HCT116 (cell line): ENCODE measurements around the gene ETFA. TPM values are rescaled to one million over a fixed set of nuclear protein-coding genes. Genes with fewer than 3 reads are reported as not detected.

Experiments
- ATAC-seq: fragments of 200-7000 bp; cut with Tn5 transposase; 2 replicates; pipeline ENCODE4 v1.9.1; 2020; ENCODE audit warnings: mild to moderate bottlenecking, moderate library complexity
- BruUV-seq: library from RNA; stranded (reverse); fragments of 400-500 nt; replicated peaks from 2 replicates; lab custom pipeline; 2021; lab: Mats Ljungman, UMichigan
- CTCF ChIA-PET: fragments of 300-600 bp; sonication (Branson Sonifier 250); formaldehyde crosslinking; loops from one replicate; lab custom pipeline; 2021; ENCODE audit warnings: antibody characterized with exemption; lab: Charles Lee
- POLR2A ChIA-PET: fragments of 300-600, 350-600 bp; sonication (Branson Sonifier 250); formaldehyde crosslinking; loops from one replicate; lab custom pipeline; 2021; ENCODE audit warnings: antibody characterized with exemption; lab: Charles Lee
- RAD21 ChIA-PET, 2 experiments: fragments of 300-600 bp; sonication (Branson Sonifier 250); formaldehyde crosslinking; loops; one replicate each; lab custom pipeline; 2023; ENCODE audit warnings: low total read pairs in 2 of 2; ENCODE audit not compliant: uncharacterized antibody in 2 of 2, unreplicated experiment in 2 of 2, low non-redundant PET in 1 of 2; lab: Charles Lee
- DNase-seq: peaks from one replicate; pipeline ENCODE4 v3.0.0-alpha.2; 2010; ENCODE audit warnings: low read depth, low spot score
- H2AFZ ChIP-seq: fragments of 200-600 bp; shearing (Covaris generic), sonication (generic); 2 replicates; pipeline ENCODE4 v1.6.1; 2017; ENCODE audit warnings: low read depth, mixed run types, mixed read lengths, antibody characterized with exemption, low read length; ENCODE audit not compliant: poor library complexity, severe bottlenecking
- H3K27ac ChIP-seq: 2 replicates; pipeline ENCODE4 v1.5.1; 2012; ENCODE audit warnings: low read depth, low read length
- H3K27me3 ChIP-seq: fragments of 200-600 bp; sonication (generic); 2 replicates; pipeline ENCODE4 v1.6.1; 2016; ENCODE audit warnings: mixed run types, low read length, mixed read lengths; ENCODE audit not compliant: insufficient read depth
- H3K36me3 ChIP-seq, 2 experiments: fragments of 200-500 bp in 1 of 2; fragments of 200-600 bp in 1 of 2; sonication (Bioruptor generic) in 1 of 2; sonication (generic) in 1 of 2; 2 replicates each; pipeline versions ENCODE4 v1.5.1 to v1.6.1; 2014 to 2016; ENCODE audit warnings: low read length in 2 of 2, inconsistent platforms in 1 of 2, mixed read lengths in 1 of 2, mixed run types in 1 of 2; ENCODE audit not compliant: insufficient read depth in 2 of 2, control insufficient read depth in 1 of 2
- H3K4me1 ChIP-seq, 2 experiments: fragments of 200-600 bp in 1 of 2; sonication (generic) in 1 of 2; 2 replicates each; pipeline versions ENCODE4 v1.5.1 to v1.6.1; 2012 to 2017; ENCODE audit warnings: low read length in 2 of 2, inconsistent platforms in 1 of 2, mild to moderate bottlenecking in 1 of 2, mixed read lengths in 1 of 2, mixed run types in 1 of 2, moderate library complexity in 1 of 2; ENCODE audit not compliant: insufficient read depth in 2 of 2, control insufficient read depth in 1 of 2
- H3K4me2 ChIP-seq: fragments of 200-600 bp; sonication (generic); 2 replicates; pipeline ENCODE4 v1.6.1; 2017; ENCODE audit warnings: mixed run types, low read length, mixed read lengths
- H3K4me3 ChIP-seq, 2 experiments: fragments of 200-600 bp in 1 of 2; sonication (generic) in 1 of 2; replicated peaks in 1 of 2; 2 replicates each; pipeline ENCODE4 v1.5.1; 2011 to 2016; ENCODE audit warnings: low read length in 2 of 2, control low read depth in 1 of 2, low read depth in 1 of 2, mild to moderate bottlenecking in 1 of 2, mixed read lengths in 1 of 2, mixed run types in 1 of 2
- H3K79me2 ChIP-seq: fragments of 200-600 bp; sonication (generic); 2 replicates; pipeline ENCODE4 v1.6.1; 2017; ENCODE audit warnings: mild to moderate bottlenecking, mixed run types, low read length, moderate library complexity, mixed read lengths; ENCODE audit not compliant: insufficient read depth
- H3K9ac ChIP-seq: fragments of 200-600 bp; sonication (generic); 2 replicates; pipeline ENCODE4 v1.6.1; 2016; ENCODE audit warnings: low read length, mixed read lengths
- H3K9me2 ChIP-seq: fragments of 200-600 bp; sonication (generic), shearing (Covaris generic); 2 replicates; pipeline ENCODE4 v1.6.1; 2017; ENCODE audit warnings: mixed run types, mild to moderate bottlenecking, moderate library complexity; ENCODE audit not compliant: insufficient read depth
- H3K9me3 ChIP-seq, 2 experiments: fragments of 200-500 bp in 1 of 2; fragments of 200-600 bp in 1 of 2; sonication (Bioruptor generic) in 1 of 2; sonication (generic) in 1 of 2; 2 replicates each; pipeline ENCODE4 v1.6.1; 2014 to 2017; ENCODE audit warnings: low read length in 2 of 2, mixed read lengths in 2 of 2, inconsistent platforms in 1 of 2, low read depth in 1 of 2, mild to moderate bottlenecking in 1 of 2, mixed run types in 1 of 2, moderate library complexity in 1 of 2; ENCODE audit not compliant: control insufficient read depth in 1 of 2, insufficient read depth in 1 of 2
- H4K20me1 ChIP-seq: fragments of 200-600 bp; sonication (generic), shearing (Covaris generic); 2 replicates; pipeline ENCODE4 v1.6.1; 2017; ENCODE audit warnings: mixed run types, mild to moderate bottlenecking, moderate library complexity; ENCODE audit not compliant: insufficient read depth
- ATF3 ChIP-seq: IDR thresholded peaks from 2 replicates; pipeline ENCODE4 v1.6.1; 2012
- CBX3 ChIP-seq: IDR thresholded peaks from 2 replicates; pipeline ENCODE4 v1.6.1; 2012; ENCODE audit warnings: low read depth
- ELF1 ChIP-seq: IDR thresholded peaks from 2 replicates; pipeline ENCODE4 v1.6.1; 2012; ENCODE audit warnings: low read depth, borderline replicate concordance
- EZH2 ChIP-seq: fragments of 200-600 bp; sonication (generic); IDR thresholded peaks from 2 replicates; pipeline ENCODE4 v1.6.1; 2017; ENCODE audit warnings: antibody characterized with exemption, mixed run types
- EZH2phosphoT487 ChIP-seq: fragments of 200-600 bp; IDR thresholded peaks from 2 replicates; pipeline ENCODE4 v1.6.1; 2018; ENCODE audit warnings: antibody characterized with exemption, borderline replicate concordance
- POLR2A ChIP-seq: IDR thresholded peaks from 2 replicates; pipeline ENCODE4 v1.7.0; 2011; ENCODE audit warnings: borderline replicate concordance; ENCODE audit not compliant: insufficient read depth, insufficient read length; ENCODE audit errors: extremely low read depth
- RAD21 ChIP-seq: IDR thresholded peaks from 2 replicates; pipeline ENCODE4 v1.6.1; 2012; ENCODE audit warnings: low read depth, mild to moderate bottlenecking
- REST ChIP-seq: IDR thresholded peaks from 2 replicates; pipeline ENCODE4 v1.6.1; 2012; ENCODE audit warnings: low read depth
- SIN3A ChIP-seq: IDR thresholded peaks from 2 replicates; pipeline ENCODE4 v1.6.1; 2012; ENCODE audit warnings: low read depth
- TCF7L2 ChIP-seq: IDR thresholded peaks from 2 replicates; pipeline ENCODE4 v1.7.0; 2011; ENCODE audit warnings: borderline replicate concordance, inconsistent platforms; ENCODE audit not compliant: insufficient read depth, insufficient read length; ENCODE audit errors: extremely low read depth
- ZBTB33 ChIP-seq: IDR thresholded peaks from 2 replicates; pipeline ENCODE4 v1.6.1; 2011; ENCODE audit warnings: mild to moderate bottlenecking, low read length, moderate library complexity; ENCODE audit not compliant: insufficient replicate concordance; ENCODE audit errors: extremely low read depth
- ZNF274 ChIP-seq: fragments of 200-500 bp; sonication (Bioruptor generic); IDR thresholded peaks from 2 replicates; pipeline ENCODE4 v1.6.1; 2014; ENCODE audit warnings: mild to moderate bottlenecking, low read depth, low read length, inconsistent platforms
- intact Hi-C: fragments of 100-400 bp; cut with micrococcal nuclease; formaldehyde crosslinking; loops from 2 replicates; pipeline ENCODE4 v1.10.0; 2022
- total RNA-seq: library from RNA; stranded (reverse); gene quantifications from one replicate; pipeline ENCODE4 v1.2.1, GENCODE V29; 2021; ENCODE audit not compliant: unreplicated experiment

The ETFA gene
- total RNA-seq, 1 experiment from 2014 or later = 144 TPM

GRCh38 chr15:76309601-76310330 lies 1.5 kb downstream of the ETFA start:
- H2AFZ ChIP-seq = no peak overlapping the region
- no peaks in the 10 kb centered on the region for H3K36me3 ChIP-seq
- intact Hi-C loops = no loop called here
- ATAC-seq (no peak), DNase-seq (no peak)
- H3K27ac ChIP-seq = no peak overlapping the region
- no peaks in the 10 kb centered on the region for H3K9me2 ChIP-seq
- peak overlapping the region; percentile 93 for H3K9ac ChIP-seq
- H3K27me3 ChIP-seq = no peaks in the 10 kb centered on the region
- H3K4me3 ChIP-seq = peak overlapping the region; percentile 90 to 99
- 0 out of 2 replicates have a peak, but pooled peaks cover 3% of the 10 kb centered on the region for H4K20me1 ChIP-seq
- peak overlapping the region; percentile 96 for H3K4me2 ChIP-seq
- peaks cover 64% of the 10 kb centered on the region for H3K79me2 ChIP-seq
- ChIA-PET CTCF (interaction anchor here (1.9 kb wide), 1 partner anchor 21 kb away, joined by 5 read pairs; no protein-coding TSS in a partner anchor), RAD21 (interaction anchor here in 1 of 2 experiments (0.7 kb wide), 1 partner anchor 12 kb away, joined by 3 read pairs; no protein-coding TSS in a partner anchor), POLR2A (no interaction called here)
- H3K4me1 ChIP-seq = peaks cover 15 to 33% of the 10 kb centered on the region in 2 experiments
- H3K9me3 ChIP-seq = no peaks in the 10 kb centered on the region
- no TSS peak for BruUV-seq
- TF ChIP-seq TCF7L2 (no peak), ELF1 (no peak), RAD21 (no peak), EZH2 (no peak), POLR2A (no peak), REST (no peak), ZBTB33 (no peak), ATF3 (no peak), CBX3 (no peak), SIN3A (no peak), ZNF274 (no peak), EZH2phosphoT487 (no peak)
